Brain microvascular endothelial cell (primary cell): ENCODE data around the gene FANCF.

Experiments
- DNase-seq: peaks from one replicate; pipeline ENCODE4 v3.0.0-alpha.2; 2020
- H3K27ac ChIP-seq: fragments of 250-450 bp; sonication (Bioruptor Pico); 2 replicates; pipeline ENCODE4 v1.5.1; 2020; ENCODE audit warnings: mild to moderate bottlenecking, moderate library complexity
- H3K27me3 ChIP-seq: fragments of 250-450 bp; sonication (Bioruptor Pico); replicated peaks from 2 replicates; pipeline ENCODE4 v1.5.1; 2020; ENCODE audit warnings: mild to moderate bottlenecking
- H3K36me3 ChIP-seq: fragments of 250-450 bp; sonication (Bioruptor Pico); replicated peaks from 2 replicates; pipeline ENCODE4 v1.5.1; 2020; ENCODE audit warnings: mild to moderate bottlenecking
- H3K4me3 ChIP-seq: 2 replicates; pipeline ENCODE4 v1.5.1; 2011; ENCODE audit warnings: low read depth, mild to moderate bottlenecking, control low read depth, low read length, moderate library complexity
- in situ Hi-C: cut with HindIII; loops from 2 replicates; pipeline ENCODE4 v1.10.0; 2017; ENCODE audit warnings: low sequenced_read_pairs, low pct_ligation_motif_present
- TF ChIP-seq, protein P1 (sequence below): IDR thresholded peaks from 2 replicates; pipeline ENCODE4 v1.5.1; 2011; ENCODE audit warnings: low read depth, mild to moderate bottlenecking, moderate library complexity, low read length, control low read depth, inconsistent platforms; ENCODE audit errors: missing control alignments

FANCF gene

DNA sequence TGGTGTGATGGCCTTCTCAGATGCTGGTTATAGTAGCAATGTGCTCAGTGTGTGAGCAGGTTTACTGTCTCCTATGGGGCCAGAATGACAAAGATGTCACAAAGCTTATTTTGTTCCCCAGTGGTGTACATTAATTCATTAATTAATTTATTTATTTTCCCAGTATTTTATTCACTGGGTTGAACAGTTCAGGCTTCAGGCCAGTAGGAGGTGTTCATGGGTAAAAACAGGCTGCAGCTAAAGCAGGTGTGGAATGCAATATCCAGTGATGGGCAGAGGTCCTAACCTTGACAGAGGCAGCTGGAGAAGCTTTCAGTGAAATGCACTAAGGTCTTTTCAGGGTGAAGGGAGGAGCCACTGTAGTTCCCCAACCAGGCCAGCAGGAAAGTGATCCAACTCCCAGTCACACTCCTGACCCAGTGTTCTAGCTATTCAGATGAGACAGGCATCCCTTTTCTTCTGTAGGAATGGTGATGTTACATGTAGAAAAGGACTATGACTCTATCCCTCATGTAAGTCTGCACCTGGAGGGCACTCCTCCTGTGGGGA, 7.8 kb upstream of the FANCF start:
- no peak overlapping the region for H3K4me3 ChIP-seq
- H3K27ac ChIP-seq = no peak overlapping the region
- no peak for DNase-seq
- H3K27me3 ChIP-seq = no peaks in the 10 kb centered on the region
- no peaks in the 10 kb centered on the region for H3K36me3 ChIP-seq
- in situ Hi-C loops = no loop called here
- TF ChIP-seq, protein P1, sequence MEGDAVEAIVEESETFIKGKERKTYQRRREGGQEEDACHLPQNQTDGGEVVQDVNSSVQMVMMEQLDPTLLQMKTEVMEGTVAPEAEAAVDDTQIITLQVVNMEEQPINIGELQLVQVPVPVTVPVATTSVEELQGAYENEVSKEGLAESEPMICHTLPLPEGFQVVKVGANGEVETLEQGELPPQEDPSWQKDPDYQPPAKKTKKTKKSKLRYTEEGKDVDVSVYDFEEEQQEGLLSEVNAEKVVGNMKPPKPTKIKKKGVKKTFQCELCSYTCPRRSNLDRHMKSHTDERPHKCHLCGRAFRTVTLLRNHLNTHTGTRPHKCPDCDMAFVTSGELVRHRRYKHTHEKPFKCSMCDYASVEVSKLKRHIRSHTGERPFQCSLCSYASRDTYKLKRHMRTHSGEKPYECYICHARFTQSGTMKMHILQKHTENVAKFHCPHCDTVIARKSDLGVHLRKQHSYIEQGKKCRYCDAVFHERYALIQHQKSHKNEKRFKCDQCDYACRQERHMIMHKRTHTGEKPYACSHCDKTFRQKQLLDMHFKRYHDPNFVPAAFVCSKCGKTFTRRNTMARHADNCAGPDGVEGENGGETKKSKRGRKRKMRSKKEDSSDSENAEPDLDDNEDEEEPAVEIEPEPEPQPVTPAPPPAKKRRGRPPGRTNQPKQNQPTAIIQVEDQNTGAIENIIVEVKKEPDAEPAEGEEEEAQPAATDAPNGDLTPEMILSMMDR = peak; percentile 32

DNA sequence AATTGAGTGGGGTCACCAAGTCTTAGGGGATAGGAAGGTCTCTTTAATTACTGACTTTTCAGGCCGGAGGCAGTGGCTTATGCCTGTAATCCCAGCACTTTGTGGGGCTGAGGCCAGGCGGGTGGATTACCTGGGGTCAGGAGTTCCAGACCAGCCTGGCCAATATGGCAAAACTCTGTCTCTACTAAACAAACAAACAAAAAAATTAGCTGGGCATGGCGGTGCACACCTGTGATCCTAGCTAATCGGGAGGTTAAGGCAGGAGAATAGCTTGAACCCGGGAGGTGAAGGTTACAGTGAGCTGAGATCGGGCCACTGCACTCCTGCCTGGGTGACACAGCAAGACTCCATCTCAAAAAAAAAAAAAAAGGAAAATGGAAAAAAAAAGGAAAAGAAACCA, 1.8 kb upstream of the FANCF start:
- in situ Hi-C loops = no loop called here
- Histone ChIP-seq H3K27me3 (no peaks in the 10 kb centered on the region), H3K4me3 (no peak overlapping the region), H3K36me3 (no peaks in the 10 kb centered on the region), H3K27ac (no peak overlapping the region)
- no peak for DNase-seq
- TF ChIP-seq, protein P1 = no peak

DNA sequence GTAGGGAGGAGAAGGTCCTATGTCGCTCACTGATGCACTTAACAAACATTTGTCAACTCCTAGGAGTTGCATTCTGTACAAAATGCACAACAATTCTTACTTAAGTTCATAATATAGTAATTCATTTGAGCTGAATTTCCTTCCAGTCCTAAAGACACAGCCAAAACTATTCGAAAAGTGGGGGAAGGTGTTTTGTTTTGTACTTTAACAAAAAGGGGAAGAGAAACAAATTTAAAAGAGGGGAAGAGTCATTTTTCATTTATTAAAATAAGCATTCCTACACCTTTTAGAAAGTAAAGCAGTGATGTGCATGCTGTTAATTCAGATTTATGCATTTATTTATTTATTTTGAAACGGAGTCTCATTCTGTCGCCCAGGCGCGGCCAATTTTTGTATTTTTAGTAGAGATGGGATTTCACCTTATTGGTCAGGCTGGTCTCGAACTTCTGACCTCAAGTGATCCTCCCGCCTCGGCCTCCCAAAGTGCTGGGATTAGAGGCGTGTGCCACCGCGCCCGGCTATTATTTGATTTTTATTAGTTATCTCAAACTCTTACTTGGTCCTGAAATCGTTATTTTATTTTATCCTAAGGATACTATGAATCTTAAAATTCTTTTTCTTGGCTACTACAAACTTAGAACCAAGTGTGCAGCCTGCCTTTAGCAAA, 1.1 kb upstream of the FANCF start:
- TF ChIP-seq, protein P1 = no peak
- Histone ChIP-seq H3K4me3 (no peak overlapping the region), H3K27me3 (no peaks in the 10 kb centered on the region), H3K36me3 (no peaks in the 10 kb centered on the region), H3K27ac (no peak overlapping the region)
- DNase-seq = no peak
- in situ Hi-C loops = no loop called here

DNA sequence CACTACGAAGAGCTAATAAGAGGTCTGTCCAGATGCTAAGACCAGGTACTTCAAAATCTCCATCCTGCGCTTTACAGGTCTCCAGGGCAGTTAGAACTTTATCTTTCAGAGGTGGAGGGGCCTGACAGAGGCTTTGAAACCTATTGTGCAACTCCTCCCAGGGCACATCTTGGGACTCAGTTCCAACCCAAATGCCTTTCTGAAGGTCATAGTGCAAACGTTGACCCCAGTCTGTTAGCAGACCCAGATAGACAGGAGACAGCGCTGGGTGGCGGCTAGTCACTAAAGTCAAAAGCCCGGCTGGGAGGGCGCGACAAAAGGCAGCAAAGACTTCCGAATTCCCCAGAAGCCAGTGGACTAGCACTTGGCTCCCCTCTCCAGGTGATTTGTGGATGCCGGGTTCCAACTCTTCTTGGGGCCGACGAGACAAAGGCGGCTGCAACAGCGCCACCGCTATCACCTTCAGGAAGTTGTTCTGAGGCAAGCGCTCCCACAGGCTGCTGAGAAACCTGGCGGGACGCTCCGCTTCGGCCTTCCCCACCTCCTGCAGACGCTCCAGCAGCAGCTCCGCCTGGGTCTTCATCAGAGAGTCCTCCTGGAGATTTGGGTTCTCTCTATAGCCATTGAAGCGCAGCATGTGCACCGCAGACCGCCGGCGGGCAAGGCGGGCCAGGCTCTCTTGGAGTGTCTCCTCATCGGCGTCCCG, 728 bp downstream of the FANCF start:
- in situ Hi-C loops = no loop called here
- TF ChIP-seq, protein P1 = peak; percentile 75
- Histone ChIP-seq H3K36me3 (no peaks in the 10 kb centered on the region), H3K4me3 (peak overlapping the region; percentile 93), H3K27me3 (no peaks in the 10 kb centered on the region), H3K27ac (peak overlapping the region; percentile 78)
- DNase-seq = peak; percentile 48

DNA sequence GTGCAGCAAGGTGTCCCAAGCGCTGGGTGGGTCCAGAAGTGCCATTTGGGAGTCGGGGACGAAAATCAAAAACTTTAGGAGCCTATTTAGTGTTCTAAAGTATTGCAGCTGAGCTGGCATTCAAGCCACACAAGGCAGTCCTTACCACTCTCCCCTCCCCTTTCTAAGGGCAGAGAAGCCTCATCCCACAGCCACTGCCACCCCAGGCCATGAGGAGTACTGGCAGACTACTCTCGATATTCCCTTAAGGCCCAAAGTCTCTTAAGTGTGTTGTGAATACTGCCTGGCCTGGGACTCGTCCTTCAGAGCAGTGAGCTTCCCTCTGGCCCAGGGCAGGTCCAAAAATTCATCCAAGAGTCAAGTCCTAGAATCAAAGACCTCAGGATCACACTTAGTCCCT, 7.8 kb downstream of the FANCF start:
- Histone ChIP-seq H3K27ac (no peak overlapping the region), H3K36me3 (no peaks in the 10 kb centered on the region), H3K27me3 (no peaks in the 10 kb centered on the region), H3K4me3 (no peak overlapping the region)
- DNase-seq = no peak
- TF ChIP-seq, protein P1 = no peak
- in situ Hi-C loops = no loop called here
